GM23338 (cell line): ENCODE data around the gene EPHB3.

Experiments
- EZH2 ChIP-seq: fragments of 200-600 bp; sonication (generic); IDR thresholded peaks from one replicate; pipeline ENCODE4 v1.8.0; 2017; ENCODE audit warnings: antibody characterized with exemption, mild to moderate bottlenecking, low read depth; ENCODE audit not compliant: unreplicated experiment
- EZH2phosphoT487 ChIP-seq: fragments of 200-600 bp; sonication (generic); IDR thresholded peaks from one replicate; pipeline ENCODE4 v1.8.1; 2018; ENCODE audit warnings: antibody characterized with exemption; ENCODE audit not compliant: unreplicated experiment
- TF ChIP-seq, protein P1 (sequence below), 2 experiments: fragments of 200-600 bp in 1 of 2; sonication (generic) in 1 of 2; conservative IDR thresholded peaks; 2 replicates each; pipeline versions ENCODE4 v1.5.1 to v1.6.1; 2016 to 2017; ENCODE audit warnings: antibody characterized with exemption in 2 of 2, low read depth in 2 of 2, mild to moderate bottlenecking in 2 of 2, moderate library complexity in 1 of 2
- TF ChIP-seq, protein P2 (sequence below): IDR thresholded peaks from one replicate; pipeline ENCODE4 v1.6.1; 2018; ENCODE audit warnings: antibody characterized with exemption; ENCODE audit not compliant: unreplicated experiment

DNA sequence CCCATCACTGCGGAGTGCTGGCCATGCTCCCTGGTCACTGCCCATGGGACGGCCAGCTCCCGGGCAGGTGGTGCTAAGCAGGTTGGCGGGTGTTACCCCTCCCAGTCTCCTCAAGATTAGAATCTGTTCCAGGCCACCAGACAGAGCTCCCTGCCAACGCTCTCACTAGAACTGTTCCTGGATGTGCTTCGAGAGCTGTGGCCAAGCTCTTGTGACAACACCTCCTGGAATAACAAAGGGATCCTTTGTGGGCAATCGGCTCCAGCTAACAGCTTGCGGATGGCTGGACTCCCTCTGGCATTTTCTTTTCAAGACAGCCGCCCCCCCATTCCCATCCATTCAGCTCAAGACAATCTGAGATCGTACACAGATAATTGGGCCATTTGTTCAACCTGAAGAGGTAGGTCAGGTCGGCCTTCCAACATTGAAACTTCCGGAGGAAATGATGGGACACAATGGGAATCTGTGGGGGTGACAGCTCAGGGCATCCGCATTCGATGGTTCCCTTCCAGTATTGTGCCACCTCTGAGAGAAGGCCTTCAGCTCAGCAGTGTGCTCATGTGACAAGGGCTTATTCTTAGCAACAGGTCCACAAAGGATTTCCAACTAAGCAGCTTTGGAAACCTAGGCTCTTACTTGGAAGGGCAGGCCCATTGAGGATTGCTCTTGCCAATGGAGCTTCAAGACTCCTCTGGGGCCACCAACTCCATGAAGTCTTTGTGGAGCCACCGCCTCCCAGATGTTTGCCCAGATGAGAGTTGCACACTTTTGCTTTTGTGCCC is 11.6 kb upstream of the EPHB3 start:
- TF ChIP-seq, protein P1, sequence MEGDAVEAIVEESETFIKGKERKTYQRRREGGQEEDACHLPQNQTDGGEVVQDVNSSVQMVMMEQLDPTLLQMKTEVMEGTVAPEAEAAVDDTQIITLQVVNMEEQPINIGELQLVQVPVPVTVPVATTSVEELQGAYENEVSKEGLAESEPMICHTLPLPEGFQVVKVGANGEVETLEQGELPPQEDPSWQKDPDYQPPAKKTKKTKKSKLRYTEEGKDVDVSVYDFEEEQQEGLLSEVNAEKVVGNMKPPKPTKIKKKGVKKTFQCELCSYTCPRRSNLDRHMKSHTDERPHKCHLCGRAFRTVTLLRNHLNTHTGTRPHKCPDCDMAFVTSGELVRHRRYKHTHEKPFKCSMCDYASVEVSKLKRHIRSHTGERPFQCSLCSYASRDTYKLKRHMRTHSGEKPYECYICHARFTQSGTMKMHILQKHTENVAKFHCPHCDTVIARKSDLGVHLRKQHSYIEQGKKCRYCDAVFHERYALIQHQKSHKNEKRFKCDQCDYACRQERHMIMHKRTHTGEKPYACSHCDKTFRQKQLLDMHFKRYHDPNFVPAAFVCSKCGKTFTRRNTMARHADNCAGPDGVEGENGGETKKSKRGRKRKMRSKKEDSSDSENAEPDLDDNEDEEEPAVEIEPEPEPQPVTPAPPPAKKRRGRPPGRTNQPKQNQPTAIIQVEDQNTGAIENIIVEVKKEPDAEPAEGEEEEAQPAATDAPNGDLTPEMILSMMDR (conservative IDR thresholded peaks at IDR 0.05; ENCODE audit: low read depth in 2 of 2), result no peak
- TF ChIP-seq EZH2 (no peak), EZH2phosphoT487 (no peak)
- TF ChIP-seq, protein P2, sequence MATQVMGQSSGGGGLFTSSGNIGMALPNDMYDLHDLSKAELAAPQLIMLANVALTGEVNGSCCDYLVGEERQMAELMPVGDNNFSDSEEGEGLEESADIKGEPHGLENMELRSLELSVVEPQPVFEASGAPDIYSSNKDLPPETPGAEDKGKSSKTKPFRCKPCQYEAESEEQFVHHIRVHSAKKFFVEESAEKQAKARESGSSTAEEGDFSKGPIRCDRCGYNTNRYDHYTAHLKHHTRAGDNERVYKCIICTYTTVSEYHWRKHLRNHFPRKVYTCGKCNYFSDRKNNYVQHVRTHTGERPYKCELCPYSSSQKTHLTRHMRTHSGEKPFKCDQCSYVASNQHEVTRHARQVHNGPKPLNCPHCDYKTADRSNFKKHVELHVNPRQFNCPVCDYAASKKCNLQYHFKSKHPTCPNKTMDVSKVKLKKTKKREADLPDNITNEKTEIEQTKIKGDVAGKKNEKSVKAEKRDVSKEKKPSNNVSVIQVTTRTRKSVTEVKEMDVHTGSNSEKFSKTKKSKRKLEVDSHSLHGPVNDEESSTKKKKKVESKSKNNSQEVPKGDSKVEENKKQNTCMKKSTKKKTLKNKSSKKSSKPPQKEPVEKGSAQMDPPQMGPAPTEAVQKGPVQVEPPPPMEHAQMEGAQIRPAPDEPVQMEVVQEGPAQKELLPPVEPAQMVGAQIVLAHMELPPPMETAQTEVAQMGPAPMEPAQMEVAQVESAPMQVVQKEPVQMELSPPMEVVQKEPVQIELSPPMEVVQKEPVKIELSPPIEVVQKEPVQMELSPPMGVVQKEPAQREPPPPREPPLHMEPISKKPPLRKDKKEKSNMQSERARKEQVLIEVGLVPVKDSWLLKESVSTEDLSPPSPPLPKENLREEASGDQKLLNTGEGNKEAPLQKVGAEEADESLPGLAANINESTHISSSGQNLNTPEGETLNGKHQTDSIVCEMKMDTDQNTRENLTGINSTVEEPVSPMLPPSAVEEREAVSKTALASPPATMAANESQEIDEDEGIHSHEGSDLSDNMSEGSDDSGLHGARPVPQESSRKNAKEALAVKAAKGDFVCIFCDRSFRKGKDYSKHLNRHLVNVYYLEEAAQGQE, result no peak
